Muscle of leg (tissue), 11 donors: ENCODE measurements around the gene FBXL20. TPM values are rescaled to one million over a fixed set of nuclear protein-coding genes. Genes with fewer than 3 reads are reported as not detected.
A peak's percentile ranks its signal among the peaks of the same experiment; 100 is the strongest.
"Not testable (repeated sequence)": the region's sequence is repeated elsewhere in the genome, so short reads cannot be mapped to it uniquely, and the experiment has no call there.

Experiments
- DNase-seq: peaks from one replicate; pipeline ENCODE4 v3.0.0; 2013
- H3K27ac ChIP-seq: one replicate; pipeline ENCODE4 v1.5.1; 2013; ENCODE audit warnings: mild to moderate bottlenecking, low read length, control low read depth
- H3K27me3 ChIP-seq: one replicate; pipeline ENCODE4 v1.6.1; 2013; ENCODE audit warnings: low read length; ENCODE audit not compliant: control insufficient read depth, insufficient read depth
- H3K36me3 ChIP-seq: one replicate; pipeline ENCODE4 v1.6.1; 2013; ENCODE audit warnings: low read length; ENCODE audit not compliant: control insufficient read depth, insufficient read depth
- H3K4me1 ChIP-seq: one replicate; pipeline ENCODE4 v1.6.1; 2013; ENCODE audit warnings: low read length; ENCODE audit not compliant: control insufficient read depth, insufficient read depth
- H3K4me3 ChIP-seq: one replicate; pipeline ENCODE4 v1.5.1; 2013; ENCODE audit warnings: low read length, control low read depth
- H3K9me3 ChIP-seq: replicated peaks from 2 replicates; pipeline ENCODE4 v1.6.1; 2013; ENCODE audit warnings: low read depth, low read length; ENCODE audit not compliant: control insufficient read depth
- WGBS: methylation state at CpG from one replicate; pipeline ENCODE4 v1.1.5; 2013; ENCODE audit warnings: missing lambda C conversion rate; ENCODE audit not compliant: insufficient coverage; 5-methylcytosine and 5-hydroxymethylcytosine counted together
- polyA plus RNA-seq, 8 donors: library from polyadenylated mRNA; unstranded; fragments of 120-200 nt; gene quantifications; one replicate each; pipeline versions ENCODE4 v1.2.1 to v1.2.3, GENCODE V29; 2013; ENCODE audit warnings: inconsistent platforms in 1 of 8, low replicate concordance in 1 of 8; ENCODE audit not compliant: insufficient read length in 8 of 8, insufficient read depth in 1 of 8
- total RNA-seq: library from RNA; stranded (reverse); fragments of 120-200 nt; gene quantifications from one replicate; pipeline ENCODE4 v1.2.4, GENCODE V29; 2013

Gene FBXL20
- total and polyA plus RNA-seq, 9 donors = 5.0 to 8.1 (median 5.9) TPM

- WGBS = no CpG with 5 or more reads among the region's 1 CpG
These were observed 41.4 kb downstream of the FBXL20 start for GRCh38 chr17:39359994-39360393.

GRCh38 chr17:39357986-39358385 is 43.4 kb downstream of the FBXL20 start:
- no peaks in the 10 kb centered on the region for H3K27me3 ChIP-seq
- 100% methylated on average over 1 of the region's 3 CpGs for WGBS
- no peak for DNase-seq
- H3K36me3 ChIP-seq = no peaks in the 10 kb centered on the region
- H3K9me3 ChIP-seq = no peaks in the 10 kb centered on the region
- no peaks in the 10 kb centered on the region for H3K4me1 ChIP-seq
- H3K27ac ChIP-seq = no peak overlapping the region
- H3K4me3 ChIP-seq = no peak overlapping the region

More at GRCh38 chr17:39359994-39360393, 41.4 kb downstream of the FBXL20 start:
- Histone ChIP-seq H3K4me1 (no peaks in the 10 kb centered on the region), H3K4me3 (no peak overlapping the region), H3K36me3 (no peaks in the 10 kb centered on the region), H3K27me3 (no peaks in the 10 kb centered on the region), H3K9me3 (no peaks in the 10 kb centered on the region), H3K27ac (no peak overlapping the region)
- DNase-seq = no peak

GRCh38 chr17:39357488-39357887 is 43.9 kb downstream of the FBXL20 start:
- 90% methylated on average over 7 of the region's 8 CpGs for WGBS
- Histone ChIP-seq H3K4me1 (no peaks in the 10 kb centered on the region), H3K27me3 (no peaks in the 10 kb centered on the region), H3K9me3 (no peaks in the 10 kb centered on the region), H3K4me3 (no peak overlapping the region), H3K36me3 (no peaks in the 10 kb centered on the region), H3K27ac (no peak overlapping the region)
- no peak for DNase-seq

DNA sequence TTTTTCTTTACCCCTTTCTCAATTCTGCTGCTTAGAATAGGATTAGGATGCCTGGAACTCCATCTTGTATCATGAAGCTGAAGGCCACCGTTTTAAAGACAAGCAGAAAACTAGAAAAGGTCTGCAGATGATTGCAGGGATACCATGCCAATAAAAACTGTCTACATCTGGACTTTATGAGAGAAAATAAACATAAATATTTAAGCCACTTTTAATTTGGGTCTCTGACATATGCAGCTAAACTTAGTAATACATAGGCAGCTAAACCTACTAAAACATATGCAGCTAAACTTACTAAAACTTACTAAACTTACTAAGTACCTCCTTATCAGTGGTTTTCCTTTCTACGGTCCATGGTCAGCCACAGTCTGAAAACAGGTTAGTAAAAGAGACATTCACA is 48.4 kb downstream of the FBXL20 start:
- no peak for DNase-seq
- Histone ChIP-seq H3K27ac (no peak overlapping the region), H3K36me3 (no peaks in the 10 kb centered on the region), H3K9me3 (no peaks in the 10 kb centered on the region), H3K4me3 (no peak overlapping the region), H3K27me3 (no peaks in the 10 kb centered on the region), H3K4me1 (no peaks in the 10 kb centered on the region)
- WGBS = no CpG with 5 or more reads among the region's 2 CpGs

DNA sequence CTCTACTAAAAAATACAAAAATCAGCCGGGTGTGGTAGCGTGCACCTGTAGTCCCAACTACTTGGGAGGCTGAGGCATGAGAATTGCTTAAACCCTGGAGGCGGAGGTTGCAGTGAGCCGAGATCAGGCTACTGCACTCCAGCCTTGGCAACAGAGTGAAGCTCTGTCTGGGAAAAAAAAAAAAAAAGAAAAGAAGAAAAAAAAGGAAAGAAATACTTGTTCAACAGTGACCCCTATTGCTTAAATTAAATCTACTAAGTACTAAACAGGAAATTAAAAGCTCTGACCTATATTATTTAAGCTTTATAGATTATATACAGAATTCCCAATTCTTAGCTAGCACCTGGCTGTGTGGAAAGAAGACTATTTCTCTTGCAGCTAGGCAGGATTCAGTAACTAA is 48.9 kb downstream of the FBXL20 start:
- no peak overlapping the region for H3K27ac ChIP-seq
- DNase-seq = peak; percentile 40
- no peak overlapping the region for H3K4me3 ChIP-seq
- no CpG with 5 or more reads among the region's 4 CpGs for WGBS
- no peaks in the 10 kb centered on the region for H3K9me3 ChIP-seq
- no peaks in the 10 kb centered on the region for H3K4me1 ChIP-seq
- no peaks in the 10 kb centered on the region for H3K36me3 ChIP-seq
- H3K27me3 ChIP-seq = no peaks in the 10 kb centered on the region

DNA sequence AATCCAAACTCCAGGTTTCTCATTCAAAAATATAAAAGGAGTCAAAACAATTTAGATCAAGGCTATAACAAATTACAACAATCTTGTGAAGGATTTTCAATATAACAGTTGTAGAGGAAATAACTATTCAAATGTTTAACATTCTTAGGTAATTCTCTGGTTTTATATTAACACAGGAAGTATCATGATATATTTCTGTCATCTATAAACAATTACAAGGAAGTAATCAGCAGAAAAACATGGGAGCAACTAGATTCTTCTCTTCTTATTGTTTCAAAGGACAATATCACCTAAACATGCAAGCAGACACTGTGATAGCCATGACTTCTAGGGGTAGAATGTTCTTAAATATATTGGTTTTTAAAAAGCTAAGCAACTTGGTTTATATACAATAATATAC is 49.9 kb downstream of the FBXL20 start:
- Histone ChIP-seq H3K36me3 (no peaks in the 10 kb centered on the region), H3K9me3 (no peaks in the 10 kb centered on the region), H3K4me3 (no peak overlapping the region), H3K27me3 (no peaks in the 10 kb centered on the region), H3K27ac (no peak overlapping the region), H3K4me1 (no peaks in the 10 kb centered on the region)
- no peak for DNase-seq

DNA sequence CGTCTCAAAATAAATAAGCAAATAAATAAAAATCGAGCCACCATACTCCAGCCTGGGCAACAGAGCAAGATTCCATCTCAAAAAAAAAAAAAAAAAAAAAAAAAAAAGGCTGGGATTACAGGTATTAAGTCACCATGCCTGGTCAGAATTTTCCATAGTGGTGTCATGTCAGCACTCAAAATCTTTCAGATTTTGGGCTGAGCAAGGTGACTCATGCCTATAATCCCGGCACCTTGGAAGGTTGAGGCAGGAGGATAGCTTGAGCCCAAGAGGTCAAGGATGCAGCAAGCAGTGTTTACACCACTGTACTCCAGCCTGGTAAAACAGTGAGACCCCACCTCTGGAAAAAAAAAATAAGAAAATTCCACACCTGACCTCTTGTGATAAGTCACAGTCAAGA is 52.2 kb downstream of the FBXL20 start:
- H3K9me3 ChIP-seq = no peaks in the 10 kb centered on the region
- H3K4me3 ChIP-seq = no peak overlapping the region
- H3K4me1 ChIP-seq = no peaks in the 10 kb centered on the region
- no CpG with 5 or more reads among the region's 3 CpGs for WGBS
- H3K27ac ChIP-seq = no peak overlapping the region
- no peaks in the 10 kb centered on the region for H3K27me3 ChIP-seq
- no peak for DNase-seq
- no peaks in the 10 kb centered on the region for H3K36me3 ChIP-seq

- H3K4me3 ChIP-seq, H3K27ac ChIP-seq, H3K36me3 ChIP-seq, DNase-seq, H3K27me3 ChIP-seq, H3K4me1 ChIP-seq, H3K9me3 ChIP-seq: not testable (repeated sequence)
- no CpG with 5 or more reads among the region's 5 CpGs for WGBS
These were observed 54.6 kb downstream of the FBXL20 start for GRCh38 chr17:39346863-39347262.

DNA sequence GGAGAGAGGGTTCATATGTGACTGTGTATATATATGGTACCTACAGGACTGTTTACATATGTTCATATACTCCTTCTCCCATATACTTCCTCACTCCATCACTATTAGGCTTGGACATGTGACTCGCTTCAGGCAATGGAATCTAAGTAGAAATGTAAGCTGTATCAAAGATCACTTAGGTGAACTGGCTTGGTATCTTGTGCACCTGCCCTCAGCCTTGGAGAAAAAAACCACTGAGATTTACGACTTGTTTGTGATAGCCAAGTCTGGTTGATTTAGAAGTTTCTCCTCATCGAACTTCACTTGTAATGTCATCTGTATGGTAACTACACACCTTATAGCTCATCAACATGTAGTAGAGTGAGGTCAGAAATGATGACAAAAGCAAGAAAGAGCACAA is 59.9 kb downstream of the FBXL20 start:
- H3K4me3 ChIP-seq = no peak overlapping the region
- no peak for DNase-seq
- peaks cover 5% of the 10 kb centered on the region for H3K36me3 ChIP-seq
- 100% methylated on average over 1 of the region's 3 CpGs for WGBS
- H3K27ac ChIP-seq = no peak overlapping the region
- no peaks in the 10 kb centered on the region for H3K27me3 ChIP-seq
- no peaks in the 10 kb centered on the region for H3K9me3 ChIP-seq
- H3K4me1 ChIP-seq = no peaks in the 10 kb centered on the region

GRCh38 chr17:39340731-39341130 is 60.7 kb downstream of the FBXL20 start:
- H3K4me3 ChIP-seq = no peak overlapping the region
- no peaks in the 10 kb centered on the region for H3K27me3 ChIP-seq
- peaks cover 5% of the 10 kb centered on the region for H3K36me3 ChIP-seq
- H3K27ac ChIP-seq = no peak overlapping the region
- DNase-seq = no peak
- no peaks in the 10 kb centered on the region for H3K4me1 ChIP-seq
- no peaks in the 10 kb centered on the region for H3K9me3 ChIP-seq

GRCh38 chr17:39339272-39339671 is 62.2 kb downstream of the FBXL20 start:
- Histone ChIP-seq H3K27me3 (no peaks in the 10 kb centered on the region), H3K36me3 (peaks cover 5% of the 10 kb centered on the region), H3K4me3 (no peak overlapping the region), H3K9me3 (no peaks in the 10 kb centered on the region), H3K4me1 (no peaks in the 10 kb centered on the region), H3K27ac (no peak overlapping the region)
- 44% methylated on average over 1 of the region's 2 CpGs for WGBS
- peak; percentile 36 for DNase-seq
